Thyroid gland (tissue), 4 donors: ENCODE results near the gene RALGAPA1. TPM values are rescaled to one million over a fixed set of nuclear protein-coding genes. Genes with fewer than 3 reads are reported as not detected.
"Not testable (repeated sequence)": the region's sequence is repeated elsewhere in the genome, so short reads cannot be mapped to it uniquely, and the experiment has no call there.

Experiments used
- DNase-seq, 2 donors: peaks; one replicate each; pipeline ENCODE4 v3.0.0-alpha.2; 2019
- H3K27ac ChIP-seq, 3 donors: fragments of 200-600 bp; sonication (generic); 1 replicate in 2 of 3; 2 replicates in 1 of 3; pipeline ENCODE4 v1.5.1; 2016 to 2019; ENCODE audit warnings: mild to moderate bottlenecking in 1 of 3, moderate library complexity in 1 of 3
- H3K27me3 ChIP-seq: fragments of 200-600 bp; sonication (generic); one replicate; pipeline ENCODE4 v1.5.1; 2019
- H3K36me3 ChIP-seq, 2 donors: fragments of 200-600 bp; sonication (generic); one replicate each; pipeline ENCODE4 v1.5.1; 2016 to 2019
- H3K4me1 ChIP-seq, 2 donors: fragments of 200-600 bp; sonication (generic); one replicate each; pipeline ENCODE4 v1.5.1; 2017 to 2019
- H3K4me3 ChIP-seq, 3 donors: fragments of 200-600 bp; sonication (generic); replicated peaks in 1 of 3; 1 replicate in 2 of 3; 2 replicates in 1 of 3; pipeline ENCODE4 v1.5.1; 2016; ENCODE audit warnings: mild to moderate bottlenecking in 1 of 3
- H3K9me3 ChIP-seq: fragments of 200-600 bp; sonication (generic); one replicate; pipeline ENCODE4 v1.5.1; 2017
- CTCF ChIP-seq, 6 experiments: fragments of 200-600 bp in 3 of 6; fragments of 450-650 bp in 3 of 6; sonication (generic) in 3 of 6; IDR thresholded peaks; one replicate each; pipeline ENCODE4 v1.5.1; 2016 to 2019; ENCODE audit warnings: antibody characterized with exemption in 6 of 6, mild to moderate bottlenecking in 2 of 6, inconsistent platforms in 1 of 6, moderate library complexity in 1 of 6
- POLR2A ChIP-seq, 2 donors: fragments of 450-650 bp; IDR thresholded peaks; one replicate each; pipeline ENCODE4 v1.6.1; 2017; ENCODE audit warnings: antibody characterized with exemption in 2 of 2, mild to moderate bottlenecking in 2 of 2, moderate library complexity in 1 of 2
- WGBS, 2 donors: methylation state at CpG; one replicate each; pipeline ENCODE4 v1.1.5; 2017; 5-methylcytosine and 5-hydroxymethylcytosine counted together
- intact Hi-C: fragments of 100-400 bp; cut with DNase I; formaldehyde crosslinking; loops from one replicate; pipeline ENCODE4 v1.15.1; 2023
- total RNA-seq, 4 donors: library from RNA; depleted of rRNA; stranded (reverse); fragments of >200 nt; gene quantifications; one replicate each; pipeline ENCODE4 v1.2.3, GENCODE V29; 2016

Gene RALGAPA1
- total RNA-seq, 4 donors from 2014 or later: 95.6 to 137 (median 111) TPM

GRCh38 chr14:35797796-35798195 lies 11.3 kb downstream of the RALGAPA1 start:
- no peak for DNase-seq
- no peak overlapping the region for H3K27ac ChIP-seq
- intact Hi-C loops: no loop called here
- 94 to 98% methylated on average over 6 of the region's 6 CpGs for WGBS, 2 donors
- H3K9me3 ChIP-seq: no peaks in the 10 kb centered on the region
- H3K36me3 ChIP-seq: no peaks in the 10 kb centered on the region
- H3K4me1 ChIP-seq: no peaks in the 10 kb centered on the region
- TF ChIP-seq POLR2A (IDR thresholded peaks at IDR 0.05) (no peak), CTCF (IDR thresholded peaks at IDR 0.05) (no peak)
- H3K27me3 ChIP-seq: no peaks in the 10 kb centered on the region
- no peak overlapping the region for H3K4me3 ChIP-seq

GRCh38 chr14:35789651-35790050 lies 19.4 kb downstream of the RALGAPA1 start:
- no peak for TF ChIP-seq POLR2A (IDR thresholded peaks at IDR 0.05)
- TF ChIP-seq CTCF (IDR thresholded peaks at IDR 0.05): no peak
- 89 to 92% methylated on average over 4 of the region's 4 CpGs for WGBS, 2 donors
- no peak overlapping the region for H3K27ac ChIP-seq
- H3K9me3 ChIP-seq: no peaks in the 10 kb centered on the region
- intact Hi-C loops: no loop called here
- no peaks in the 10 kb centered on the region for H3K36me3 ChIP-seq
- H3K27me3 ChIP-seq: no peaks in the 10 kb centered on the region
- peaks cover 0 to 3% of the 10 kb centered on the region in 2 donors for H3K4me1 ChIP-seq
- H3K4me3 ChIP-seq: no peak overlapping the region
- no peak for DNase-seq

GRCh38 chr14:35786856-35787255 lies 22.2 kb downstream of the RALGAPA1 start:
- H3K9me3 ChIP-seq: no peaks in the 10 kb centered on the region
- WGBS, 2 donors: 96% methylated on average over 2 of the region's 2 CpGs
- H3K4me3 ChIP-seq: no peak overlapping the region
- intact Hi-C loops: no loop called here
- H3K27me3 ChIP-seq: no peaks in the 10 kb centered on the region
- no peak for DNase-seq
- H3K4me1 ChIP-seq: peaks cover 0 to 3% of the 10 kb centered on the region in 2 donors
- no peak overlapping the region for H3K27ac ChIP-seq
- no peak for TF ChIP-seq CTCF (IDR thresholded peaks at IDR 0.05)
- no peak for TF ChIP-seq POLR2A (IDR thresholded peaks at IDR 0.05)
- no peaks in the 10 kb centered on the region for H3K36me3 ChIP-seq

GRCh38 chr14:35783699-35784098 lies 25.4 kb downstream of the RALGAPA1 start:
- no peak overlapping the region for H3K4me3 ChIP-seq
- TF ChIP-seq CTCF (IDR thresholded peaks at IDR 0.05) (no peak), POLR2A (IDR thresholded peaks at IDR 0.05) (no peak)
- DNase-seq: no peak
- intact Hi-C loops: no loop called here
- no peaks in the 10 kb centered on the region for H3K27me3 ChIP-seq
- no peaks in the 10 kb centered on the region for H3K9me3 ChIP-seq
- no peaks in the 10 kb centered on the region for H3K36me3 ChIP-seq
- peaks cover 0 to 3% of the 10 kb centered on the region in 2 donors for H3K4me1 ChIP-seq
- H3K27ac ChIP-seq: no peak overlapping the region
- 69 to 70% methylated on average over 1 of the region's 1 CpG for WGBS, 2 donors

GRCh38 chr14:35779368-35779767 lies 29.7 kb downstream of the RALGAPA1 start:
- intact Hi-C loops: no loop called here
- Histone ChIP-seq H3K9me3 (no peaks in the 10 kb centered on the region), H3K27ac (no peak overlapping the region), H3K4me1 (no peaks in the 10 kb centered on the region), H3K36me3 (no peaks in the 10 kb centered on the region), H3K27me3 (no peaks in the 10 kb centered on the region), H3K4me3 (no peak overlapping the region)
- no peak for TF ChIP-seq CTCF (IDR thresholded peaks at IDR 0.05)
- TF ChIP-seq POLR2A (IDR thresholded peaks at IDR 0.05): no peak
- DNase-seq: no peak
- WGBS, 2 donors: 97 to 98% methylated on average over 3 of the region's 3 CpGs

GRCh38 chr14:35777550-35777949 lies 31.5 kb downstream of the RALGAPA1 start:
- 98 to 99% methylated on average over 5 of the region's 5 CpGs for WGBS, 2 donors
- DNase-seq, H3K4me1 ChIP-seq, H3K9me3 ChIP-seq, H3K4me3 ChIP-seq, intact Hi-C loops, H3K27me3 ChIP-seq, H3K27ac ChIP-seq, H3K36me3 ChIP-seq: not testable (repeated sequence)
